HG03108 (cell line): Measurements from ENCODE around the gene BRD4.
A peak's percentile ranks its signal among the peaks of the same experiment; 100 is the strongest.

Experiments
- ATAC-seq: cut with Tn5 transposase; IDR thresholded peaks from one replicate; pipeline ENCODE4 v1.9.1; 2021; ENCODE audit warnings: moderate library complexity; ENCODE audit not compliant: unreplicated experiment

The BRD4 gene

DNA sequence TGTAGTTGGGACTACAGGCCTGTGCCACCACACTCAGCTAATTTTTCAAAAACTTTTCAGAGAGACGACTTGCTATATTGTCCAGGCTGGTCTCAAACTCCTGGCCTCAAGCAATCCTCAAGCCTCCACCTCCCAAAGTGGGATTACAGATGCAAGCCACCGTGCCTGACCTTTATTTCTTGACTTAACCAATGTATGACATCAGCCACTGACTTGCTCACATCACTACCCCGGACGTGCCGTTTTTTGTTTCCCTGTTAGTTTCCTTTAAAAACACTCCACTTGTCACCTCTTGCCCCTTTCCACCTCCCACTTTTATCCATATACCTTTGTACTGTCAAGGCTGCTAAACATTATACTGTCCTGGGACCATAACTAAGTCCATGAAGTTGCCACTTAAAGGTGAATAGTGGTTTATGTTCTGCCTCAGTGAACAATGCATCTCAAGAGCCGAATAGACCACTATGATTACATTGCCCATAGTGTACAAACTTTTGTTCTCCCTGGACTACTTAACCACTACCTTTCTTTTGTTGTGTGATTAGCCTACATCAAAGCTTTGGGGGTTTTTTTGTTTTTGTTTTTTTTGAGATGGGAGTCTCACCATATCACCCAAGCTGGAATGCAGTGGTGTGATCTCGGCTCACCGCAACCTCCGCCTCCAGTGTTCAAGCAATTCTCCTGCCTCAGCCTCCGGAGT lies 97.8 kb downstream of the BRD4 start:
- ATAC-seq = no peak

DNA sequence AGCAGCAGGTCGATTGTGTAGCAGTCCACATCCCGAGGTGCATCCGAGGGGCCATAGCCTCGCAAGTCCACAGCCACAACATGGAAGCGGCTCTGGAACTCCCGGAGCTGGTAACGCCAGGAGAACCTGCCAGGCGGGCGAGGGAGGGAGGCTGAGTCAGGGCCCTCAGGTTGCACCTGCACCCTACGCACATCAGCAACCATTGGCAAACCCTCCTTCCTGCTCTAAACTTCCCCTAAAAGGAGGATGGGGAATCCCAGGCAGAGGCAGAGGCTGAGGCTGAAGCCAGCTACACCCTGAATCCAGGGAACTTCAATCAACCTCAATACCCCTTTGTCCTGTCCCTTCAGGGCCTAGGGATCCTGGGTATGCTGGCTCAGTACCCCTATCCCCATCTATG lies 101.1 kb downstream of the BRD4 start:
- ATAC-seq = no peak

DNA sequence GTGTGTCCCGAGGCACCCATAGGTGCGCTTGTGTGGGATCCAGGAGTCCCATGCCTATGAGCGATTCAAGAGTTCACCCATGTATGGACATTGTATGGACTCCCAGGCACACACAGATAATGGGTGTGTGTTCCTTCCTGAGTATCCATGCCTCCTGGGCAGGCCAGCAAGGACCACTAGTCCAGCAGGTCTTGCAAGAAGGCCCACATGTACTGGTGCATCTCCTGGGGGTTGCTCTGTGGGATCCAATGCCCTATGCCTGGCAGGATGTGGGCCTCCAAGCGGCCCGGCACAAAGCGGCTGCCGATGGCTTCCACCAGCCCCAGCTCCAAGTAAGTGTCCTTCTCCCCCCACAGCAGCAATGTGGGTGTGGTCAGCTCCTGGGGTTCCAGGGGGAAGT lies 105.1 kb downstream of the BRD4 start:
- ATAC-seq = no peak

DNA sequence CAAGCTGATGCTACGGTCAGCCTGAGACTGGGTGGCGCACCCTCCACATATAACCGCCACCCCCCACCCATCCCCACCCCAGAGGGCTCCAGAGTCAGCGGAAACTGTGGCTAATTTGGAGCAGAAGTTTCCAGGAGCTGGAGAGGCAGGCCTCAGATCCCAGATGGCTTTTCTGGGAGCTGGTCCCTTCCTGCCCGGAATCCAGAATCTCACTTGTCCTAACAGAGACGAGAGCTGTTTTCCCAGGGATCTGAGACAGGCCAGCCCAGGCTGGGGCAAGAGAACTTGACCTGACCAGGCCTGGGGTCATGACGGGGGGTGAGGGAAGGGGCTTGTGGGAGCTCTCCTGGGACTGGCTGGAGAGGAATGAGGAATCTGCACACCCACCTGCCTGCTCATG lies 106.6 kb downstream of the BRD4 start:
- no peak for ATAC-seq

DNA sequence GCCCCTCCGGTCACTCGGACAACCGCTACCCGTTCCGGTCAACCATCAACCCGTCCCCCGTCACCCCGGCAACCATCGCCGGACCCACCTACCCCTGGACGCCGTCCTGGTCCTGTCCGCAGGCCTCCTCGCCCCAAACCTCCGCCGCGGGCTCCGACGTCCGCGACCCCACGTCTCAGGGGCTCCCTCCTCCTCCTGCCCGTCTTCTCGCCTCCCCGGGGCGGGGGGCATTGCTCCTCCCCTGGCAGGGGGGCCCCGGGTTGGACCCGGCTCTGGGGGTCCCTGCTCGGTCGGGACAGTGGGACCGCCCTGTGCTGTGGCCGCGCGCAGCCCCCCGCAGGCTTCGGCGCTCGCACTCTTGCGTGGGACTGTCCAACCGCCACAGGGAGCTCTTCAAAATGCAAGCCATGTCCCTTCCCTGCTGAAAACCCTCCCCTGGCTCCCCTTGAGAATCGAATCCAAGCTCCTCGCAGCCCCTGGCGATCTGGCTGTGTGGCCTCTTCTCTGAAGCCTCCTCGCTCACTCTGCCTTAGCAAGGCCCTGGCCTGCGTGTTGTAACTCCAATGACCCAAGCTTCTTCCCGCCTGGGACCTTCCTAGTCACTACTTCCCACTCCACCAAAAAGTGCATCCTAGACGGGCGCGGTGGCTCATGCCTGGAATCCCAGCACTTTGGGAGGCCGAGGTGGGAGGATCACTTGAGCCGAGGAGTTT lies 108.5 kb downstream of the BRD4 start:
- ATAC-seq = no peak

DNA sequence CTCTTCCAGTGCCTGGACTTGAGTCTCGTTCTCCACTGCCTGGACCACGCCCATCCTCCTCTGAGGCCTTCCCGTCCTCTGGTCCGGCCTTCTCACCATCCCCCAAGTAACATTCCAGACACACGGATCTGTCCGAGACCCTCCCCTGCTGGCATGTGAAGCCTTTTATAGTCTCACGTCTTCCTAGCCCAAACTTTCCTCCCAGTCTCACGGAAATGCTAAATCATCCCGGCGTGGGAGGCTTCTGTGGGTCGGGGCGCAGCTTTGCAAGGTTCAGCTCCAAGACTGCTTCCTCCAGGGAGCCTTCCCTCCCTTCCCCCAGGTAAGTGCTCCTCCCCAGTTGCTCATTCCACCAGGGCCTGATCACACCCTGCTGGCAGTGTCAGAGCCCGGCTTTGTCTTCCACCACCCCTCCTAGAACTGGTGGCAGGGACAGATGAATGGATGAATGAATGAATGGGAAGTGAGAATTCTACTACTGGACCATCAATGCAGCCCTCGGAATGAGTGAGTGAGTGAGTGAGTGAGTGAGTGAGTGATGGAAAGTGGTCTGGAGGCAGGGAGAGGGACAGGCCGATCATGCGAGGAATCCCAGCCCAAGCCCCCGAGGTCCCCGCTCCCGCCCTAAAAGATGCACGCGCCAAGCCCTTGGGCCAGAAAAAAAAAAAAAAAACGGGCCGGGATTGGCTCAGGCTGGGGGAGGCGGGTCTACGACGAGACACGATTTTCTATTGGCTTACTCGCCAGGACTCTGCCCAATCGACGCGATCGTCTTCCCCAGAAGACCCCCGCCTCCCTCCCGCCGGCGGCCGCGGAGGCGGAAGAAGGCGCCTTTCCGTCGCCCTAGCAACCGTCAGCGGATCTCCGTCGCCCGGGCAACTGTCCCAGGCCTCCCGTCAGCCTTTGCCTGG lies 109.3 kb downstream of the BRD4 start:
- peak; percentile 60 for ATAC-seq

DNA sequence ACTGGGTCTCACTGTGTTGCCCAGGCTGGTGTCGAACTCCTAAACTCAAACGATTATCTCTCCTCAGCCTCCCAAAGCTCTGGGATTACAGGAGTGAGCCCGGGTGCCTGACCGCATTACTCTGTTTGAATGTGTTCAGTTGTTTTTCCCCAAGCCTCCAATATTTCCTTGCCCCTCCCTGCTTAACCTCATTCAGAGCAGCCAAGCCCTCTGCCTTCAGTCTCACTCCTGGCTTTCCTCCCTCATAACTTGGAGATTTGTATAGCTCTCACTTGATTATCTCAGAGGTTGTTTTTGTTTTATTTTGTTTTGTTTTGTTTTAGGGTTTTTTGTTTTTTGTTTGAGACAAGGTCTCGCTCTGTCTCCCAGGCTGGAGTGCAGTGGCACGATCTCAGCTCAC lies 111.5 kb downstream of the BRD4 start:
- no peak for ATAC-seq

DNA sequence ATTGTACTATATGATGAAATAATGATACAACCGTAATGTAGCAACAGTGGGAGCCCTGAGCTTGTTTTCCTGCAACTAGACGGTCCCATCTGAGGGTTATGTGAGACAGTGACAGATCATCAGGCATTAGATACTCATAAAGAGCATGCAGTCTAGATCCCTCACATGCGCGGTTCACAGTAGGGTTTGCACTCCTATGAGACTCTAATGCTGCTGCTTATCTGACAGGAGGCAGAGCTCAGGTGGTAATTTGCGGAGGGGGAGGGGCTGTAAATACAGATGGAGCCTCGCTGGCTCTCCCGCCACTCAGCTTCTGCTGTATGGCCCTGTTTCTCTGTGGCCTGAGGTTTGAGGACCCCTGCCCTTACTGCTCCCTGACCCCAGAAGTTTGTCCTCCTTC lies 113.8 kb downstream of the BRD4 start:
- no peak for ATAC-seq

DNA sequence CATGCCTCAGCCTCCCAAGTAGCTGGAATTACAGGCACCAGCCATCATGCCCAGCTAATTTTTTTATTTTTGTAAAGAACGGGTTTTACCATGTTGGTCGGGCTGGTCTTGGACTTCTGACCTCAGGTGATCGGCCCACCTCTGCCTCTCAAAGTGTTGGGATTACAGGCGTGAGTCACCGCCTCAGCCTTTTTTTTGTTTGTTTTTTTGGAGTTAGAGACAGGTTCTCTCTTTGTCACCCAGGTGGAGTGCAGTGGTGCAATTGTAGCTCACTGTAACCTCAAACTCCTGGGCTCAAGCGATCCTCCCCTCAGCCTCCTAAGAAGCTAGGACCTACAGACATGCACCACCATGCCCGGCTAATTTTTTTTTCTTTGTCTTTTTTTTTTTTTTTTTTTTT lies 116.0 kb downstream of the BRD4 start:
- ATAC-seq = no peak

DNA sequence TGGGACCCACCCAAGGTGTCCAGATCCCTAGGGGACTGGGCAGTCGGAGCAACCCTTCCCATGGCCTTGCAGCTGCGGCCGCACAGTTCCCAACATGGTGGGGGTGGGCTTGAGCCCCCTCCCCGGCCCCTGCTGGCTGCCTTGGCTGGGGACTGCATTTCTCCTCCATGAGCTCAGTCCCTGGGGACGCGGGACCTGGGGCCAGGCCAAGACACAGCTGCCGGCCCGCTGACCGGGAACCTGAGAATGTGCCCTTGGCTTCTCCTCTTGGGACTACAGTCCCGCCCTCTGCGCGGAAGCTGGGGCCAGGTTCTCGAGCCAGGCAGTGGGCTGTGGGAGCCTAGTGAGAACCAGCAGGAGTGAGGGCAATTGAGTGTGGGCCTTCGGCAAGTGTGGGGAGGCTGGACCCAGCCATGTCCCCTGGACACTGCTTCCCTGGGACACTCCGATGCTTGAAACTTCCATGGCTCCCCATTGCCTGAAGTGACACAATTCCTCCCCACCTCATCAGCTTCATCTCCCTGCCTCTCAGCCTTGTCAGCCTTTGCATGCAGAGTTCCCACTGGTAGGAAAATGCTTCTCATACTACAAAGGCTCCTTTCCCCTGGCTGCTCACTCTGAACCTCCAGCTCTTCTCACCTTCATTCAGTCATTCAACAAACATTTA lies 118.5 kb downstream of the BRD4 start:
- no peak for ATAC-seq

DNA sequence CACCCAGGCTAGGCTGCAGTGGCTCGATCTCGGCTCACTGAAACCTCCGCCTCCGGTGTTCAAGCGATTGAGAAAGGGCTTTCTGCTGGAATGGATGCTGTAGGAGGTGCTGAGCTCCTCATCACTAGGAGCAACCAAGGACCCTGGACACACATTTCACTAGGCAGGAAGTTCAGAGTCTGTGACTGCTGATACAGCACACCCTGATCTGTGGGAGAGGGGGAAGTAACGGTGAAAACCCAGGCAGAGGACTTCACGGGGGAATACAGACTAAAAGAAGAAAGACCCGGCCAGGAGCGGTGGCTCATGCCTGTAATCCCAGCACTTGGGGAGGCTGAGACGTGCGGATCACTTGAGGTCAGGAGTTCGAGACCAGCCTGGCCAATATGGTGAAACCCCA lies 119.6 kb downstream of the BRD4 start:
- no peak for ATAC-seq

DNA sequence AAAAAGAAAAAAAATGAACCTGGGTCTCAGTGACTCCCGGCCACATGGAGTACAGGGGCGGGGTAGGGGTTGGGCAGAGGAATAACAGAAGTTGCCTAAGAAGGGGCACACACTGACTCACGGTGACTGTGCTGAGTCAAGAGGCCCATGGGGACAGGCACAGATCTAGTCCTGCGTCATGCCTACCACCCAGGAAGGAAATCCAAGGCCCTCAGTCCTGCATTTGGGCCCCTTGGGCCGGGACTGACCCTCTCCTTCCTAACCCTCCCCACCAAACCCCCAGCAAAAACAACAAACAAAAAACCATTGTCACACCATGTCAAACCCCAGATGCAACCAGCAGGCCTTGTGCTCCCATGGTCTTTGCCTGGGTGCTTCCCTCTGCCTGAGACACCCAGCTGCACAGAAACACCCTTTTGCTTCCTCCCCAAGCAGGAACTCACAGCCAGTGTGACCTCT lies 122.0 kb downstream of the BRD4 start:
- ATAC-seq = no peak

DNA sequence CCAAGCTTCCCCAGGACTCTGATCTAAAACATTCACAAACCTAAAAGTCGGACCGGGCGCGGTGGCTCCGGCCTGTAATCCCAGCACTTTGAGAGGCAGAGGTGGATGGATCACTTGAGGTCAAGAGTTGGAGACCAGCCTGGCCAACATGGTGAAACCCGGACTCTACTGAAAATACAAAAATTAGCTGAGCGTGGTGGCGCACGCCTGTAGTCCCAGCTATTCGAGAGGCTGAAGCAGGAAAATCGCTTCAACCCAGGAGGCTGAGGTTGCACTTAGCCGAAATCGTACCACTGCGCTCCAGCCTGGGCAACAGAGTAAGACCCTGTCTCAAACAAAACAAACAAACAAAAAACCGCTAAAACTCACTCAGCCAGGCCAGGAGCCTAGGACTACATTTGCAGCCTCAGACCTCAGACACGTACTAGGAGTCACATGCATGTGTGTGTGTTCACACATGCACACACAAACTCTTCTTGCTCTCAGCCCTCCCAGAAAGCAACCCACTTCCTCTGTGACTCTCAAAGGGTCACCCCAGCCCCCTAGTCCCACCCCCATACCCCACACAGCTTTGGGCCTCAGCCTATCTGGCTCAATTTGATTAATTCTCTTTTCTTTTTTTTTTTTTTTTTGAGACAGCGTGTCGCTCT lies 130.8 kb downstream of the BRD4 start:
- no peak for ATAC-seq

DNA sequence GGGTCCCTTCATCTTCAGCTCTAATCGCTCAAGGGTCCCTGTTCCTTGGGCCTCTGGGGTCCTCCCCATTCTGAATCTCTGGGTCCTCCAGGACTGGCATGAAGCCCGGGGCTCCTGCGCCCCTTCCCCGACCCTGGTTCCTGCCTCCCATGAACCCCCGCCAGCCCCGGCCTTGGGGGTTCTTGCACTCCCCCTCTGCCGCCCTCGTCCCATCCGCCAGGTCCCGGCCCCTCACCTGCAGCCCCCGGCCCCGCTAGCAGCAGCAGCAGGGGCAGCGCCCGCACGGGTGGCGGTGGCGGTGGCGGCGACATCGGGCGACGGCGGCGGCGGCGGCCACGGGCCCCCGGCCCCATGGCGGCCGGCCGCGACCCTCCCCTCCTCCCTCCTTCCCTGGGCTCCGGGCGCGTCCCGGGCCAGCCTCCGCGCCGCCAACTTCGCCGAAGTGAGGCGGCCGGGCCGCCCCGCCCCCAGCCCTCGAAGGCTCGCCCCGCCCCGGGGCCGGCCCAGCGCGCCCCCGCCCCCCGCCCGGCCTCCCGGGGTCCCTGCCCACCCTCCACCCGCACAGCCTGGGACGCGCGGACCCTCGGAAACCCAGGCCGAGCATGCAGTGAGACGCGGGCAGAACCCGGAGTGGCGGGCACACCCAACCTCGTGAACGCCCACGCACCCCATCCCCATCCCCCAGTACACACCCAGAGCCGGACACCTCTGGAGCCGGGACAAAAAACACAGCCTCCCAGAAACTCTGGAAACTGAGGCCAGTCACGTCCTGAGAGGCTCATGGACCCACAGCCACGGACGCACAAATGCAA lies 131.6 kb downstream of the BRD4 start, which contains the start of gene NOTCH3:
TSS of gene NOTCH3 (minus strand) at position 443 of the 812 bp plus-strand sequence. CDS start at position 353, 90 bp downstream.
- no peak for ATAC-seq

DNA sequence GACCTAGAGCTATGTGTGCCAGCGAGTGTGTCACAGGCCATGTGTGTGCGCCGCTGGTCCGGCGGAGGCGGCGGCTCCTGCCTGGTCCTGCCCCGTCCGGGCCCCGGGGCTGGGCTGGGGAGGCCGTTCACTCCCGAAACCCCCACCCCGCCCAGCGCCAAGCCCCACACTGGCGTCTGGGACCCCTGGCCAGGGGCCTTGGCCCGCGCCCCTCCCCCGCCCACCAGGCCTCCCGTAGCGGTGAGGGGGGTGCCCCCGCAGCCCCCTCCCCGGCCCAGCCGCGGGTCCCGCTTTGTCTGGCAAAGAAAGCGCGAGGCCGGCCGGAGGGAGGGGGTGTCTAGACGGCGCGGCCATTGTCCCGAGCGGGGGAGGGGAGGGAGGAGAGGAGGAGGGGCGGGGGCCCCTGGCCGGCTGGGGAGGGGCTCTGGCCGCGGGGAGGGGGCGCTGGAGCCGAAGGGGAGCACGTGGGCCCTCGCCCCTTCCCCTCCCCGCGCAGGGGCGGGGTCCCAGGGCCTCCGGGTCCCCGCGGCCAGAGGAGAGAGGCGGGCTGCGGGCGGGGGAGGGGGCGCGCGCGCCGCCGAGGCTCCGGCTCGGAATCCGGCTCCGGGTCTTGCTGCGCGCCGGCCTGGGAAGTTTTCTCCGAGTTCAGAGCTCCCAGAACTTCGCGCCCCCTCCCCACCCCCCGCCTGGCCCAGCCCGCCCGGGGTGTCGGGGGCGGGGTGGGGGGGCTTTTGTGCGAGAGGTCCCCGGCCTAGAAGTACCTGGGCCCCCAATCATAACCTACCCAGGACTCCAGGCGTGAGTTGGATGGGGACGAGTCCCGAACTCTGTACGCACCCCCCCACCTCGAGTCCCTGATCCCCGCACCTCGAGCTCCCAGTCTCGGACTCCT lies 132.4 kb downstream of the BRD4 start:
- ATAC-seq = no peak

DNA sequence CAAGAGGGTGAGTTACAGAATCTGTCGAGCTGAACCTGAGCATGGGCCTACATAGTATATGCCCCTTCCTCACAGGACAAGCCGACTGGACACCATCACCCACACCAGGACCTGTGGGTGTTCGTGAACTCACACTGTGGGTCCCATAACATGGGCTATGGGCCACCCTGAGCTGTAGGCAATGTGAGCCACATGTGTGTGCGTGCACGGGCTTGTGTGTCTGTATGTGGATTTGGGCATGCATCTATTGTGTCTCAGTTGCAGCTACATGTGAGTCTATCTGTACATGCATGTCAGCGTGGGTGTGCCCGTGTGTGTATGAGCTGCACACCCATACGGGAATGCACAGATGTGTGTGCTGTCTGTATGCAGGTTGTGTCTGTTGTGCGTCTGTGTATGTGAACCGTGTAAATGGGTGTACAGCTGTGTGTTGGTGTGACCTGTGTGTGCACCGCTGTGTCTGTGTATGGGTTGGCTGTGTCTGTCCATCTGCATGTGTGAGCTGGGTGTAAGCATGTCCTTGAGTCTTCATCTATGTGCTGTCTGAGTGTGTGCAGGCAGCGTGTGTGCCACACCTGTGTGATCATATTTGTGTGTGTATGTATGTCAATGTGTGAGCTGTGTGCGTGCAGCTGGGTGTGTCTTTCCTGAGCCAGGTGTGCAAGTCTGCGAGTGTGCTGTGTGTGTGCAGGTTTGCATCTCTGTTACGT lies 133.2 kb downstream of the BRD4 start:
- no peak for ATAC-seq

DNA sequence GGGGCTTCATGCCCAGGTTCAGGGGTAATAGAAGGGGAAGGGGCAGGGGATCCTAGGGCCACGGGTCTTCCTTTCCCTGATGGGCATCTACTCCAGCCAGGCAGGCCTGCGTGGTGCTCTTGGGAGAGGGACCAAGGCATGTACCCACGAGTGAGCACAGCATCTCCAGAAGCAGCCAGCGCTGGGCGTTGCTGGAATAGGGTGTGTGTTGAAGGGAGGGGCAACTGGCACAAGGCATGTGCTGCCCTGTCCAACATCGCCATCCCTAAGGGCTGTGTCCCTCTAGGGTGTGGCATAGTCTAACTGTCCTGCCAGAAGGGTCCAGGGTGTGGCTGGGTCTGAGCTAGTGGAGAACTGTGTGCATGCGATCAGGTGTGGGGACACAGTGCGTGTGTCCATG lies 134.4 kb downstream of the BRD4 start:
- no peak for ATAC-seq
